Heart left ventricle (tissue), 16 donors: ENCODE results near the gene GSTM4. TPM values are rescaled to one million over a fixed set of nuclear protein-coding genes. Genes with fewer than 3 reads are reported as not detected.
A peak's percentile ranks its signal among the peaks of the same experiment; 100 is the strongest.

Source experiments
- ATAC-seq, 4 donors: fragments of 200-7000 bp; cut with Tn5 transposase; one replicate each; pipeline ENCODE4 v1.9.1; 2020 to 2022; ENCODE audit warnings: moderate library complexity in 4 of 4, mild to moderate bottlenecking in 3 of 4, moderate number of reproducible peaks in 1 of 4
- DNase-seq, 5 donors: peaks; one replicate each; pipeline ENCODE4 v3.0.0-alpha.2; 2020
- H3K27ac ChIP-seq, 12 donors: fragments of 200-600 bp; sonication (generic) in 4 of 12; one replicate each; pipeline versions ENCODE4 v1.5.0 to v1.8.0; 2016 to 2022; ENCODE audit warnings: mild to moderate bottlenecking in 2 of 12
- H3K27me3 ChIP-seq, 9 donors: fragments of 200-600 bp; sonication (generic) in 2 of 9; one replicate each; pipeline versions ENCODE4 v1.5.1 to v1.8.0; 2016 to 2022; ENCODE audit warnings: mild to moderate bottlenecking in 3 of 9
- H3K36me3 ChIP-seq, 9 donors: fragments of 200-600 bp; sonication (generic) in 2 of 9; one replicate each; pipeline versions ENCODE4 v1.5.0 to v1.8.0; 2018 to 2022; ENCODE audit warnings: mild to moderate bottlenecking in 2 of 9
- H3K4me1 ChIP-seq, 12 donors: fragments of 200-600 bp; sonication (generic) in 4 of 12; one replicate each; pipeline versions ENCODE4 v1.5.0 to v1.8.0; 2016 to 2022; ENCODE audit warnings: mild to moderate bottlenecking in 3 of 12
- H3K4me3 ChIP-seq, 12 donors: fragments of 200-600 bp; sonication (generic) in 4 of 12; one replicate each; pipeline versions ENCODE4 v1.5.0 to v1.8.0; 2017 to 2022; ENCODE audit warnings: mild to moderate bottlenecking in 9 of 12, moderate library complexity in 4 of 12
- H3K9me3 ChIP-seq, 12 donors: fragments of 200-600 bp; sonication (generic) in 4 of 12; one replicate each; pipeline versions ENCODE4 v1.5.0 to v1.8.0; 2016 to 2022; ENCODE audit warnings: mild to moderate bottlenecking in 1 of 12
- POLR2A ChIP-seq, 2 donors: fragments of 450-650 bp; IDR thresholded peaks; one replicate each; pipeline ENCODE4 v1.6.1; 2017; ENCODE audit warnings: antibody characterized with exemption in 2 of 2, mild to moderate bottlenecking in 2 of 2, moderate library complexity in 2 of 2
- WGBS, 4 donors: extraction: QIAGEN DNeasy Blood & Tissue Kit in 2 of 4; methylation state at CpG; one replicate each; pipeline versions ENCODE4 v1.1.5 to v1.1.7; 2013 to 2018; 5-methylcytosine and 5-hydroxymethylcytosine counted together
- intact Hi-C, 10 donors: fragments of 100-400 bp; cut with DNase I; formaldehyde crosslinking; loops; one replicate each; pipeline versions ENCODE4 v1.11.1 to v1.14.2; 2022
- polyA plus RNA-seq, 2 donors: library from polyadenylated mRNA; stranded (reverse); fragments of 200-250 nt; gene quantifications; one replicate each; pipeline ENCODE4 v1.2.3, GENCODE V29; 2013
- total RNA-seq, 9 donors: library from RNA; depleted of rRNA in 2 of 9; stranded (reverse); fragments of >200 nt in 2 of 9; fragmentation: NEBNext Ultra II Directional in 3 of 9; extraction: Animal tissue kit (Norgen Biotek cat#: 25700) in 3 of 9; gene quantifications; one replicate each; pipeline versions ENCODE4 v1.1.0 to v1.2.4, GENCODE V29; 2016 to 2023
- TF ChIP-seq, protein P1 (sequence below), 12 donors: fragments of 200-600 bp; sonication (generic) in 4 of 12; IDR thresholded peaks; one replicate each; pipeline versions ENCODE4 v1.5.0 to v1.8.0; 2018 to 2022; ENCODE audit warnings: antibody characterized with exemption in 12 of 12, mild to moderate bottlenecking in 5 of 12
- donor health status: ischemic (EF 13 %, LVEDD 7.1; RV severe dilation, severe dysfunction).
- donor health status: healthy with polysubstance abuse.
- donor health status: DM: no; HTN: yes; CAD: no.
- donor health status: DM: no; HTN: no; CAD: no.
- donor health status: ischemic (EF 25% LVEDD 6.9; RV normal size, moderate dysfunction).
- donor health status: ischemic (EF 25% LVEDD 5.7; RV mildly dilated, moderate dysfunction).
- donor health status: healthy.
- donor health status: DM: yes; HTN: yes; CAD: no.
- donor health status: ischemic (EF 35%, LVEDD 5.7; RV mildly dilated, moderate dysfunction).
- donor health status: nonischemic (EF 11% LVEDD 7.7; RV severe dilation, severe dysfunction).
- donor health status: DM: yes; HTN: yes; CAD: no.
- donor health status: PGD.
- donor health status: ischemic (EF 29% LVEDD 5.4; RV normal size, mild dysfunction).
- donor health status: nonischemic (EF 23%, LVEDD 6.1; RV moderate dilation, normal function).

The GSTM4 gene
- total and polyA plus RNA-seq, 11 donors = 21.7 to 48.4 (median 42.1) TPM

GRCh38 chr1:109617291-109617801, 38.6 kb upstream of the GSTM4 start:
- Histone ChIP-seq H3K4me1 (peaks cover 0 to 91% (median 19%) of the 10 kb centered on the region in 12 donors), H3K36me3 (no peaks in the 10 kb centered on the region), H3K27me3 (no peaks in the 10 kb centered on the region), H3K4me3 (no peak overlapping the region), H3K9me3 (no peaks in the 10 kb centered on the region), H3K27ac (peak overlapping the region in 5 of 12 donors; percentile 0 to 96 (median 15))
- DNase-seq (peak in 1 of 5 donors; percentile 11), ATAC-seq (peak in 2 of 4 donors; percentile 3 to 5)
- 50 to 65% (median 60%) methylated on average over 3 of the region's 3 CpGs for WGBS, 4 donors
- TF ChIP-seq, protein P1, sequence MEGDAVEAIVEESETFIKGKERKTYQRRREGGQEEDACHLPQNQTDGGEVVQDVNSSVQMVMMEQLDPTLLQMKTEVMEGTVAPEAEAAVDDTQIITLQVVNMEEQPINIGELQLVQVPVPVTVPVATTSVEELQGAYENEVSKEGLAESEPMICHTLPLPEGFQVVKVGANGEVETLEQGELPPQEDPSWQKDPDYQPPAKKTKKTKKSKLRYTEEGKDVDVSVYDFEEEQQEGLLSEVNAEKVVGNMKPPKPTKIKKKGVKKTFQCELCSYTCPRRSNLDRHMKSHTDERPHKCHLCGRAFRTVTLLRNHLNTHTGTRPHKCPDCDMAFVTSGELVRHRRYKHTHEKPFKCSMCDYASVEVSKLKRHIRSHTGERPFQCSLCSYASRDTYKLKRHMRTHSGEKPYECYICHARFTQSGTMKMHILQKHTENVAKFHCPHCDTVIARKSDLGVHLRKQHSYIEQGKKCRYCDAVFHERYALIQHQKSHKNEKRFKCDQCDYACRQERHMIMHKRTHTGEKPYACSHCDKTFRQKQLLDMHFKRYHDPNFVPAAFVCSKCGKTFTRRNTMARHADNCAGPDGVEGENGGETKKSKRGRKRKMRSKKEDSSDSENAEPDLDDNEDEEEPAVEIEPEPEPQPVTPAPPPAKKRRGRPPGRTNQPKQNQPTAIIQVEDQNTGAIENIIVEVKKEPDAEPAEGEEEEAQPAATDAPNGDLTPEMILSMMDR (IDR thresholded peaks at IDR 0.05) = no peak
- TF ChIP-seq POLR2A (IDR thresholded peaks at IDR 0.05) = no peak
- intact Hi-C loops = loop anchor here in 1 of 10 donors (10.0 kb wide), 1 partner anchor 63 kb away; no protein-coding TSS in a partner anchor

DNA sequence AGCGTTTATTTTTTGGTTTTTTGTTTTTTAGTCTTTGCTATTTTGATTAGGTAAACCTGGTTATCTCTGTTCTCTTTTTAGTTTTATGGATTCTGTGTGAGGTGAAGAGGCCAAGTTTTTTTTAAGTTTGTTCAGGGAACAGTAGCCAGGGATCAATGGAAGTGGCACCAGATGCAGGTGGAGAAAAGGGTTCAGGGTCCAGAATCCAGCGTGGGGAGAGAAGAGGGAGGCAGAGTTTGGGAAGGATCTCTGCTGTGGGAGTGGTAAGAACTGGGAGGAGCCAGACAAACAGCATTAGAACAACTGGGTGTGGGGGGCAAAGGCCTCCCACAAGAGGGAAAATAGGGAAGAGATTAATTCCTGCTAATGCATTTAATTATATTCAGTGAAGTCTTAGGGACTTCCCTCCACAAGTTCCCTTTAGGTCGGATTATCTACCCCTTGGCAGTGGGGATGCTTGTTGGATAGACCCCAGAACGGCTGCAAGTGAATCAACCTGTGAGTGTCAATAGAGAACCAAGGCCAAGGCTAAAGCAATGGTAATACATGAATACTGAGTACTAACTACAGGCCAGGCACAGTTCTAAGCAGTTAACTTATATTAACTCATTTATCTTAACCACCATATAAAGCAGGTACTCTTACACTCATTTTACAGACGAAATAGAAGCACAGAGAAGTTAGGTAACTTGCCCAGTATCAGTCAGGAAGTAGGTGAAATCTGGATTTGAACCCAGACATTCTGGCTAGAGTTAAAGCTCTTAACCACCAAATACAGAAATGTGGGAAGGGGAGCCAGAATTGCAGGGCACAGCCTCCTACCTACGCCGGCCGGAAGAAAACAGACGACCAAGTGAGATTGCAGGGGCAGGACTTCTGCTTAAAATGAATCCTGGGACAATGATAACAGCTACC, 37.0 kb upstream of the GSTM4 start:
- H3K4me1 ChIP-seq = peaks cover 0 to 94% (median 26%) of the 10 kb centered on the region in 12 donors
- no peaks in the 10 kb centered on the region for H3K36me3 ChIP-seq
- WGBS, 4 donors = 51 to 59% (median 54%) methylated on average over 9 of the region's 9 CpGs
- no peak for TF ChIP-seq POLR2A (IDR thresholded peaks at IDR 0.05)
- TF ChIP-seq, protein P1 (IDR thresholded peaks at IDR 0.05) = no peak
- ATAC-seq = no peak
- no peak for DNase-seq
- H3K27ac ChIP-seq = peak overlapping the region in 10 of 12 donors; percentile 11 to 96 (median 80)
- H3K4me3 ChIP-seq = peak overlapping the region in 11 of 12 donors; percentile 50 to 86 (median 72)
- intact Hi-C loops = loop anchor here in 1 of 10 donors (10.0 kb wide), 1 partner anchor 64 kb away; no protein-coding TSS in a partner anchor
- no peaks in the 10 kb centered on the region for H3K27me3 ChIP-seq
- H3K9me3 ChIP-seq = no peaks in the 10 kb centered on the region

DNA sequence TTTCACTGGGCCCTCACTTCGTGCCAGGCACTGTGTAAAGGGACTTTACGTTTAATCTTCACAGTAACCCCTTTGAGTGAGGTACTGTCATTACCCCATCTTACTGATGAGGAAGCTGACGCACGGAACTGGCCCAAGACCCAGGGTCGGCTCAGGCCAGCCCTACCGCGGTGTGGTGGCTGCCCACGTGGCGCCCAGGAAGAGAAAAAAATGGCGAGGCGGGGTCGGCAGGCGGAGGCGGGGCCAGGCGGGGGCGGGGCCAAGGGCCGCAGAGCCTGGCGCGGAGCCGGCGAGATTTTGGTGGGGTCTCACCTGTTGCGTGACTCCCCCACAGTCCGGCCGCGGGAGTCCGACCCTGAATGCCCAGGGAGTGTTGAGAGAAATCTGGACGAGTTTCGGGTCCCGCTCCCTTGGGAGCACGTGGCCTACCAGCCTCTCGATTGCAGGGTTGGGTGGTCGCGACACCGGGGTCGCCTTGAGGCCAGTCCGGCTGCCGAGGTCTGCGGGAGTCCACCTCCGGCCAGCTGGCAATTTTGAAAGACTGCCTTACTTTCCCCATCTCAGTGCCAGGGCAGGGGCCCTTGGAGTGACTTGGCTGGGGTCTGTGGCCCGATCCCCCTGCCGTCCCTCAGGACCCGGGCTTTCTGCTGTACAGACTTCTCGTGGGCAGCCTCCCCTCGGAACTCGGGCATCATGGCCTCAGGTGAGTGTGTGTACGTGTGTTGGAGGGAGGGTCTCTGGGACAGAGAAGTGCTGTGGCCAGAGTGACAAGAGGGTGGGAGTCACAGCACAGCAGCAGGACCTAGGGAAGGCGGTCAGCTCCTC, 36.1 kb upstream of the GSTM4 start, which contains the start of the genes AMPD2 and GNAT2:
TSS of gene AMPD2 (plus strand) at position 262 of the 825 bp plus-strand sequence. CDS start 1,339 bp downstream, outside the sequence.
TSS of gene GNAT2 (minus strand) at position 41 of the 825 bp plus-strand sequence. CDS start 6,746 bp downstream, outside the sequence.
- ATAC-seq = peak; percentile 39 to 77 (median 70)

More for the DNA sequence above, 36.1 kb upstream of the GSTM4 start, which contains the start of the genes AMPD2 and GNAT2:
- Histone ChIP-seq H3K4me3 (peak within 1 kb of the TSS; percentile 46 to 86 (median 68)), H3K9me3 (no peaks in the 10 kb centered on the region), H3K36me3 (no peaks in the 10 kb centered on the region), H3K27me3 (no peaks in the 10 kb centered on the region), H3K27ac (peak within 1 kb of the TSS; percentile 28 to 96 (median 80)), H3K4me1 (peaks cover 0 to 94% (median 34%) of the 10 kb centered on the region in 12 donors)
- DNase-seq = peak; percentile 74 to 91 (median 84)
- TF ChIP-seq, protein P1 (IDR thresholded peaks at IDR 0.05) = no peak
- no peak for TF ChIP-seq POLR2A (IDR thresholded peaks at IDR 0.05)
- 1% methylated on average over 29 to 47 of the region's 47 CpGs for WGBS, 4 donors
- intact Hi-C loops = loop anchor here in 3 of 10 donors (2.0 to 10.0 kb wide), 3 partner anchors 65 to 73 kb away; partner anchors contain the start of gene GNAI3 (in 1 of the 3)
